Neural progenitor cell (in vitro differentiated cells): Measurements from ENCODE around the gene ARHGAP29. TPM values are rescaled to one million over a fixed set of nuclear protein-coding genes. Genes with fewer than 3 reads are reported as not detected.

Experiments
- DNase-seq: peaks from one replicate; pipeline ENCODE4 v3.0.0-alpha.2; 2016; ENCODE audit warnings: low spot score
- H2AFZ ChIP-seq: fragments of 200-600 bp; sonication (generic); replicated peaks from 2 replicates; pipeline ENCODE4 v1.6.1; 2016; ENCODE audit warnings: antibody characterized with exemption
- H3F3A ChIP-seq: fragments of 200-600 bp; sonication (generic); 2 replicates; pipeline ENCODE4 v1.6.1; 2016; ENCODE audit warnings: antibody characterized with exemption, low read depth
- H3K27ac ChIP-seq: fragments of 200-600 bp; sonication (generic); 2 replicates; pipeline ENCODE4 v1.5.1; 2016; ENCODE audit warnings: mild to moderate bottlenecking
- H3K27me3 ChIP-seq: fragments of 200-600 bp; sonication (generic); 2 replicates; pipeline ENCODE4 v1.6.1; 2016; ENCODE audit warnings: mild to moderate bottlenecking, moderate library complexity
- H3K36me3 ChIP-seq: fragments of 200-600 bp; sonication (generic); 2 replicates; pipeline ENCODE4 v1.5.1; 2016
- H3K4me1 ChIP-seq: fragments of 200-600 bp; sonication (generic); 2 replicates; pipeline ENCODE4 v1.6.1; 2016; ENCODE audit warnings: mixed run types
- H3K4me2 ChIP-seq: fragments of 200-600 bp; sonication (generic); 2 replicates; pipeline ENCODE4 v1.6.1; 2016
- H3K4me3 ChIP-seq: fragments of 200-600 bp; sonication (generic); 2 replicates; pipeline ENCODE4 v1.5.1; 2016
- H3K79me2 ChIP-seq: fragments of 200-600 bp; sonication (generic); 2 replicates; pipeline ENCODE4 v1.6.1; 2016; ENCODE audit warnings: low read depth
- H3K9ac ChIP-seq: fragments of 200-600 bp; sonication (generic); 2 replicates; pipeline ENCODE4 v1.6.1; 2016
- H3K9me3 ChIP-seq: fragments of 200-600 bp; sonication (generic); 2 replicates; pipeline ENCODE4 v1.5.1; 2016; ENCODE audit warnings: low read depth
- H4K20me1 ChIP-seq: fragments of 200-600 bp; sonication (generic); 2 replicates; pipeline ENCODE4 v1.6.1; 2016; ENCODE audit warnings: low read depth
- H3K27ac Mint-ChIP-seq: 3 replicates; pipeline ENCODE4 v1.8.0; 2021; ENCODE audit warnings: mixed read lengths
- H3K27me3 Mint-ChIP-seq: 2 replicates; pipeline ENCODE4 v1.8.0; 2022; ENCODE audit warnings: low read depth, mild to moderate bottlenecking, inconsistent platforms, moderate library complexity, mixed read lengths; ENCODE audit not compliant: insufficient read depth
- H3K36me3 Mint-ChIP-seq: 3 replicates; pipeline ENCODE4 v1.8.0; 2021; ENCODE audit warnings: mixed read lengths
- H3K4me1 Mint-ChIP-seq: 3 replicates; pipeline ENCODE4 v1.8.0; 2021; ENCODE audit warnings: mixed read lengths
- H3K4me3 Mint-ChIP-seq: 3 replicates; pipeline ENCODE4 v1.8.0; 2021; ENCODE audit warnings: mild to moderate bottlenecking, moderate library complexity, mixed read lengths
- H3K9me3 Mint-ChIP-seq: 3 replicates; pipeline ENCODE4 v1.8.0; 2020; ENCODE audit warnings: mixed read lengths
- CTCF ChIP-seq: fragments of 200-600 bp; sonication (generic); IDR thresholded peaks from 2 replicates; pipeline ENCODE4 v1.5.1; 2017; ENCODE audit warnings: antibody characterized with exemption, mild to moderate bottlenecking
- EZH2 ChIP-seq: fragments of 200-600 bp; sonication (generic); IDR thresholded peaks from 2 replicates; pipeline ENCODE4 v1.6.1; 2017; ENCODE audit warnings: antibody characterized with exemption, mild to moderate bottlenecking, moderate library complexity
- EZH2phosphoT487 ChIP-seq: fragments of 200-600 bp; sonication (generic); IDR thresholded peaks from 2 replicates; pipeline ENCODE4 v1.6.1; 2017; ENCODE audit warnings: antibody characterized with exemption
- total RNA-seq: library from RNA; depleted of rRNA; stranded (reverse); fragments of >200 nt; gene quantifications from 2 replicates; pipeline ENCODE4 v1.2.3, GENCODE V29; 2015; ENCODE audit warnings: low replicate concordance

ARHGAP29 gene
- total RNA-seq, 1 donor from 2014 or later: 14.8 TPM

GRCh38 chr1:94284476-94284875 is 47.1 kb upstream of the ARHGAP29 start:
- H3F3A ChIP-seq: no peaks in the 10 kb centered on the region
- no peaks in the 10 kb centered on the region for H3K79me2 ChIP-seq
- no peak for DNase-seq
- no peaks in the 10 kb centered on the region for H3K4me1 ChIP-seq
- H3K4me3 ChIP-seq: no peak overlapping the region
- H3K9me3 Mint-ChIP-seq: peaks cover 2% of the 10 kb centered on the region
- H3K36me3 Mint-ChIP-seq: no peaks in the 10 kb centered on the region
- H3K27ac ChIP-seq: no peak overlapping the region
- no peaks in the 10 kb centered on the region for H3K27me3 ChIP-seq
- TF ChIP-seq EZH2phosphoT487 (no peak), CTCF (no peak), EZH2 (no peak)
- H4K20me1 ChIP-seq: no peaks in the 10 kb centered on the region
- H3K27me3 Mint-ChIP-seq: peaks cover under 1% of the 10 kb centered on the region
- no peaks in the 10 kb centered on the region for H3K9me3 ChIP-seq
- H3K9ac ChIP-seq: no peak overlapping the region
- no peak overlapping the region for H2AFZ ChIP-seq
- peaks cover 5% of the 10 kb centered on the region for H3K4me1 Mint-ChIP-seq
- H3K27ac Mint-ChIP-seq: no peak overlapping the region
- H3K4me3 Mint-ChIP-seq: no peak overlapping the region
- no peaks in the 10 kb centered on the region for H3K36me3 ChIP-seq
- no peak overlapping the region for H3K4me2 ChIP-seq

GRCh38 chr1:94283462-94283861 is 46.1 kb upstream of the ARHGAP29 start:
- TF ChIP-seq EZH2phosphoT487 (no peak), CTCF (no peak), EZH2 (no peak)
- Histone ChIP-seq H3K4me1 (no peaks in the 10 kb centered on the region), H3K4me2 (no peak overlapping the region), H2AFZ (no peak overlapping the region), H3K36me3 (no peaks in the 10 kb centered on the region), H3F3A (no peaks in the 10 kb centered on the region), H4K20me1 (no peaks in the 10 kb centered on the region), H3K27me3 (no peaks in the 10 kb centered on the region), H3K9me3 (no peaks in the 10 kb centered on the region), H3K79me2 (no peaks in the 10 kb centered on the region), H3K27ac (no peak overlapping the region), H3K4me3 (no peak overlapping the region), H3K9ac (no peak overlapping the region)
- no peaks in the 10 kb centered on the region for H3K36me3 Mint-ChIP-seq
- no peak overlapping the region for H3K4me3 Mint-ChIP-seq
- no peaks in the 10 kb centered on the region for H3K27me3 Mint-ChIP-seq
- H3K27ac Mint-ChIP-seq: no peak overlapping the region
- H3K9me3 Mint-ChIP-seq: no peaks in the 10 kb centered on the region
- no peak for DNase-seq
- peaks cover 5% of the 10 kb centered on the region for H3K4me1 Mint-ChIP-seq

- Histone ChIP-seq H2AFZ (no peak overlapping the region), H3K4me2 (no peak overlapping the region), H3K79me2 (no peaks in the 10 kb centered on the region), H3K9ac (no peak overlapping the region), H3K4me1 (no peaks in the 10 kb centered on the region), H3K4me3 (no peak overlapping the region), H3K9me3 (no peaks in the 10 kb centered on the region), H3F3A (no peaks in the 10 kb centered on the region), H3K27me3 (no peaks in the 10 kb centered on the region), H4K20me1 (no peaks in the 10 kb centered on the region), H3K27ac (no peak overlapping the region), H3K36me3 (no peaks in the 10 kb centered on the region)
- Mint-ChIP-seq H3K4me1 (peaks cover 8% of the 10 kb centered on the region), H3K36me3 (no peaks in the 10 kb centered on the region), H3K9me3 (no peaks in the 10 kb centered on the region), H3K27me3 (no peaks in the 10 kb centered on the region), H3K27ac (no peak overlapping the region), H3K4me3 (no peak overlapping the region)
- TF ChIP-seq CTCF (no peak), EZH2 (no peak), EZH2phosphoT487 (no peak)
- DNase-seq: no peak
These were observed 44.8 kb upstream of the ARHGAP29 start for GRCh38 chr1:94282143-94282711.
